GM12892 (cell line): Measurements from ENCODE around the gene SULF2.

Experiments
- POLR2A ChIP-seq: IDR thresholded peaks from 2 replicates; pipeline ENCODE4 v1.6.1; 2011; ENCODE audit warnings: low read depth, low read length, control low read depth
- POLR2AphosphoS5 ChIP-seq: IDR thresholded peaks from 2 replicates; pipeline ENCODE4 v1.6.1; 2011; ENCODE audit warnings: low read depth, low read length, control low read depth
- TAF1 ChIP-seq: IDR thresholded peaks from 2 replicates; pipeline ENCODE4 v1.6.1; 2011; ENCODE audit warnings: low read depth, mild to moderate bottlenecking, control low read depth, low read length, borderline replicate concordance

- TF ChIP-seq POLR2A = no peak
- TF ChIP-seq POLR2AphosphoS5 = no peak
- TF ChIP-seq TAF1 = no peak
Measured at GRCh38 chr20:47816487-47817451, 31.5 kb upstream of the SULF2 start.
